ENCODE data around the gene FBXL13.
"Not testable (repeated sequence)": the region's sequence is repeated elsewhere in the genome, so short reads cannot be mapped to it uniquely, and the experiment has no call there.

The FBXL13 gene

DNA sequence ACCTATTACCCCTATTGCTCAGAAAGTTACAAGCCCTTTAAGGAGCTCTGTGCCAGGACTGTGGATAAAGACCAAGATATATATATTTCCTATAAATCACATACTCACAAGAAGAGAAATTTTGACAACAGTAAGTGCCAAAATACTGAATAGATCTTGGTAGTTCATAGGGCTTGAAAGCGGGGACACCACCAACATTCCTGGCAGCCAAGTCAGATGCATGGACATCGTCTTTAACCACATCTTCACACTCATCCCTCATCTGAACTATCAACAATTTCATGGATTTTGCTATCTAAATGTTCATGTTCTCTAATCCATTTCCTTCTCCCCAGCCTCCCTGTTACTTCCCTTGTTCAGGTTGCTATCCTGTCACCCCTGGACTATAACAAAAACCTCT, 229.2 kb downstream of the FBXL13 start:
- no peak overlapping the region for H3K4me3 ChIP-seq (ENCODE audit: low read length)
- no peak for DNase-seq (ENCODE audit: low read depth, low spot score)

DNA sequence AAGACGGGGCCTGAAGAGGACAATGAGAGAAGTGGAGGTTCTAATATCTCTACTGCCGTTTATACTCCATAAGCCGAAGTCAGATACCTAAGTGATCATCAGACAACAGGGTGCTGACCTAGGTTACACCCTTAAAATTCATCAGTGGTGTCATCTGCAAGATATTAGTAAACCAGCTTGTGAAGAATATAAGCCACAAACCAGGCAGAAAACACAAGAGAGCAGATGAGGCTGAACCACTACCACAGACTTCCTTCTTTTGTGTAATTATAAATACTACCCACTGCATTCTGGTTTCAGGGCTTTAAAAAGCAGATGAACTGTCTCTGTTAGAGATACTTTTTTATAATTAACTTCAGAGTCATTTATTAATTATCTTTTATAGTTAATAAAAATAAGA, 230.7 kb downstream of the FBXL13 start:
- no peak overlapping the region for H3K4me3 ChIP-seq (ENCODE audit: low read length)
- DNase-seq (ENCODE audit: low read depth, low spot score) = peak; percentile 41

DNA sequence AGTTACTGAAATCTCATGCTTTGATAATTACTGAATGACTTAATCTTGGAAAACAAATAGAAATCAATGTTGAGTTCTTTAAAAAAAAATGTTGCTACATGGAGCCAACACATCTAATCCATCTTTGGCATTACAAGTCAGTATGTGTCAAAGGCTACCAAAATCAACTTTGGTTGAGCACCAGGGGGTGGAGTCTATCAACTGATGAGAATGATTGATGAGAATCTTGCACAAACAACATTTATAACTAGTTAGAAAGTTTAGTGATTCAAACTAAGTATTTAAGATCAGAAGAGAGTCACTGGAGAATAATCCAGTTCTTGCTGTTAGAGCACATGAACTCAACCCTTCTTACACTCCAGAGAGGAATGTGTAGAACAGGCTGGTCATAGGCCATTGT, 232.3 kb downstream of the FBXL13 start:
- H3K4me3 ChIP-seq (ENCODE audit: low read length) = no peak overlapping the region
- DNase-seq (ENCODE audit: low read depth, low spot score) = no peak

- H3K4me3 ChIP-seq (ENCODE audit: low read length) = no peak overlapping the region
- no peak for DNase-seq (ENCODE audit: low read depth, low spot score)
These were observed 233.3 kb downstream of the FBXL13 start for GRCh38 chr7:102841290-102841689.

- no peak for DNase-seq (ENCODE audit: low read depth, low spot score)
These were observed 234.2 kb downstream of the FBXL13 start for GRCh38 chr7:102840404-102840803.

DNA sequence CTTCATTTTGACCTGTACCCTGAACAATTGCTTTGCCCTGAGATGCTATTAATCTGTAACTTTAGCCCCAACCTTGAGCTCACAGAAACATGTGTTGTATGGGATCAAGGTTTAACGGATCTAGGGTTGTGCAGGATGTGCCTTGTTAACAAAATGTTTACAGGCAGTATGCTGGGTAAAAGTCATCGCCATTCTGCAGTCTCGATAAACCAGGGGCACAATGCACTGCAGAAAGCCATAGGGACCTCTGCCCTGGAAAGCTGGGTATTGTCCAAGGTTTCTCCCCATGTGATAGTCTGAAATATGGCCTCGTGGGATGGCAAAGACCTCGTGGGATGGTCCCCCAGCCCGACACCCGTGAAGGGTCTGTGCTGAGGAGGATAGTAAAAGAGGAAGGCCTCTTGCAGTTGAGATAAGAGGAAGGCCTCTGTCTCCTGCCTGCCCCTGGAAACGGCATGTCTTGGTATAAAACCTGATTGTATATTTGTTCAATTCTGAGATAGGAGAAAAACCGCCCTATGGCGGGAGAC, 236.0 kb downstream of the FBXL13 start:
- H3K4me3 ChIP-seq (ENCODE audit: low read length); DNase-seq (ENCODE audit: low read depth, low spot score): not testable (repeated sequence)

More at GRCh38 chr7:102840404-102840803, 234.2 kb downstream of the FBXL13 start:
- no peak overlapping the region for H3K4me3 ChIP-seq (ENCODE audit: low read length)

DNA sequence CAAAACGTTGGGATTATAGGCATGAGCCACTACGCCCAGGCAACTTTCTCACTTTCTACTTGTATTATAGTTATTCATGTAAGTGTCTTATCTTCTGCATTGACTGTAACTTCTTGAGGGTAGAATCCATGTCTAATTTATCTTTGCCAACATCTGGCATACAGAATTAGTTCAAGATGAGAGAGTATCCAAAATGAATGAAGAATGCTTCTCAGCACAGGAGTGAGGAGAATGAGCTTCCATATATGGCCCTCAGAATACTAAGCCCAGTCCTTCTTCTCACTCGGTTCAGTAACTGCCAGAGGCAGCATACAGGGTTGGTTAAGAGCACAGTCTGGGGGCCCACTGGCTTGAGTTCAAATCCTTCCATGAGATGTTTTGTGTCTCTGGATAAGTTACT, 236.8 kb downstream of the FBXL13 start:
- DNase-seq (ENCODE audit: low read depth, low spot score) = no peak
- no peak overlapping the region for H3K4me3 ChIP-seq (ENCODE audit: low read length)

DNA sequence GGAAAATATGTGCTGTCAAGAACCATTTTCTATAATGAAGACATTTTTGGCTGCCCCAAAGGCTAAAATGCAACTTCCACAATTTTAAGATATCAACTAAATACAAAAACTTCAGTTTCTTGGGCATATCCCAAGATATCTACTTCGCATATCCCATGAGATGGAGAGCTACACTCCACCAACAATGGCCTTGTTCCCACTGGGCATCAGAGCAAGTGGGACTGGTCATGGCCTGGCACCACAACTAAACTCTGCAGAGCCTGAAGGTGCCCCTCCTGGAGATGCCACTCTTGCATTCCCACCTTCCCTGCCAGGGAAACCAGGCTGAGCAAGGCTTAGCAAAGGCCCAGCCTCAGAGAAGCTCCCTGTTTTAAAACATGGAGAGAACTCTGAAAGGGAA, 237.6 kb downstream of the FBXL13 start:
- no peak overlapping the region for H3K4me3 ChIP-seq (ENCODE audit: low read length)
- no peak for DNase-seq (ENCODE audit: low read depth, low spot score)

GRCh38 chr7:102836191-102836919, 238.2 kb downstream of the FBXL13 start:
- DNase-seq (ENCODE audit: low read depth, low spot score) = no peak
- H3K4me3 ChIP-seq (ENCODE audit: low read length) = no peak overlapping the region

GRCh38 chr7:102834999-102835398, 239.6 kb downstream of the FBXL13 start:
- DNase-seq (ENCODE audit: low read depth, low spot score) = no peak
- no peak overlapping the region for H3K4me3 ChIP-seq (ENCODE audit: low read length)

DNA sequence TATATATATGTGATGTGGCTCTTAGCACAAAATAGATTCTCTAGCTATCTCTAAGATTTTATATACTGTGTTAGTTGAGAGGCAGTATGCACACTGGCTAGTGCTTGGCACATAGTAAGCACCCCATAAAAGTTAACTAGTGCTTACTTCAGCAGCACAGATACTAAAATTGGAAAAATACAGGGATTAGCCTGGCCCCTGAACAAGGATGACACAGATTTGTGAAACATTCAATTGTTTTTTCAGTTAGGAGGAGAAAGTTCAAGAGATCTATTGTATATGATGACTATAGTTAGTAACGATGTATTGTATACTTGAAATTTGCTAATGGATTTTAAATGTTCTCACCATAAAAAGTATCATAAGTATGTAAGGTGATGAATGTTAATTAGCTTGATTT, 240.1 kb downstream of the FBXL13 start:
- H3K4me3 ChIP-seq (ENCODE audit: low read length) = no peak overlapping the region
- no peak for DNase-seq (ENCODE audit: low read depth, low spot score)

GRCh38 chr7:102833343-102833742, 241.3 kb downstream of the FBXL13 start:
- no peak for DNase-seq (ENCODE audit: low read depth, low spot score)
- no peak overlapping the region for H3K4me3 ChIP-seq (ENCODE audit: low read length)

DNA sequence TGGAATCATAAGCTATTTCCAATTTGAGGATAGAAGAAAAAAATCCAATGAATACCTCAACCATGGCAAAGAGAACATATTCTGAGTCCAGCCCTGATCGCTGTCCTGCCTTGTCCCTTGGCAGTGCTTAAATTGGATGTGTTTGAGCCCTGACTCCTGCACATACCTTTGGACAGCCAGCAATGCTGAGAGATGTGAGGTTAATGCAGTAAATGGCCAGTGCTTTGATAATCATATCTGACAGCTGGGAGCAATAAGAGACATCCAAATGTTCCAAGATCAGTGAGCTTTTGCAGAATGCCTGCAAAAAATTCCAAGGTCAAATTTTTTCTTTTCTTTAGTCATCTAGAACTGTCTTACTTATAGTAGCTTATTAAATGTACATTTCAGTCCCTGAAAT, 241.9 kb downstream of the FBXL13 start:
- no peak overlapping the region for H3K4me3 ChIP-seq (ENCODE audit: low read length)
- no peak for DNase-seq (ENCODE audit: low read depth, low spot score)

GRCh38 chr7:102830197-102830596, 244.4 kb downstream of the FBXL13 start:
- no peak for DNase-seq (ENCODE audit: low read depth, low spot score)
- H3K4me3 ChIP-seq (ENCODE audit: low read length) = no peak overlapping the region

- no peak overlapping the region for H3K4me3 ChIP-seq (ENCODE audit: low read length)
- DNase-seq (ENCODE audit: low read depth, low spot score) = no peak
These were observed 245.5 kb downstream of the FBXL13 start for GRCh38 chr7:102829075-102829474.

DNA sequence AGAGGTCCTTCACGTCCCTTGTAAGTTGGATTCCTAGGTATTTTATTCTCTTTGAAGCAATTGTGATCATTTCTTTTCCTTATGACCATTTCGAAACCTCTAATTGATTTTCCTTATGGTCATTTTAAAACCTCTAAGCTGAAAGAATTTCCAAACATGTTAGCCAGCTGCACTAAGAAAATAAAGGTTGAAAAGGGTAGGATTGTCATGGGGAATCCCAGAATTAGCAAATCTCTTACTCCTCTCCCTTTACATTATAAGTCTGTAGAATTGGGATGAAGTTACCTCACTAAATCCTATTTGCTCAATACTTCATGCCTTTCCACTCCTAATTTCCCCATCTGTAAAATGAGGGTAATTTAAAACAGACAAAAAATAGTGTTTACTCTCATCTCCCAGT, 246.3 kb downstream of the FBXL13 start:
- H3K4me3 ChIP-seq (ENCODE audit: low read length) = no peak overlapping the region
- no peak for DNase-seq (ENCODE audit: low read depth, low spot score)

- DNase-seq (ENCODE audit: low read depth, low spot score) = no peak
- no peak overlapping the region for H3K4me3 ChIP-seq (ENCODE audit: low read length)
These were observed 251.0 kb downstream of the FBXL13 start for GRCh38 chr7:102823390-102824119.

GRCh38 chr7:102821994-102822747, 252.4 kb downstream of the FBXL13 start:
- DNase-seq (ENCODE audit: low read depth, low spot score) = no peak
- H3K4me3 ChIP-seq (ENCODE audit: low read length) = no peak overlapping the region

- DNase-seq (ENCODE audit: low read depth, low spot score) = no peak
These were observed 255.4 kb downstream of the FBXL13 start for GRCh38 chr7:102819151-102819550.

More at GRCh38 chr7:102819151-102819550, 255.4 kb downstream of the FBXL13 start:
- no peak overlapping the region for H3K4me3 ChIP-seq (ENCODE audit: low read length)
